Esophagus squamous epithelium (tissue), 4 donors: Measurements from ENCODE around the gene TEX47.

Experiments
- CTCF ChIP-seq, 6 experiments: fragments of 450-650 bp in 4 of 6; fragments of 200-600 bp in 2 of 6; sonication (generic) in 2 of 6; IDR thresholded peaks; one replicate each; pipeline ENCODE4 v1.5.1; 2016 to 2019; ENCODE audit warnings: antibody characterized with exemption in 6 of 6, mild to moderate bottlenecking in 4 of 6, moderate library complexity in 4 of 6
- POLR2A ChIP-seq, 4 donors: fragments of 450-650 bp; IDR thresholded peaks; one replicate each; pipeline ENCODE4 v1.6.1; 2017; ENCODE audit warnings: antibody characterized with exemption in 4 of 4, mild to moderate bottlenecking in 4 of 4, moderate library complexity in 3 of 4

- TF ChIP-seq CTCF (IDR thresholded peaks at IDR 0.05) (no peak), POLR2A (IDR thresholded peaks at IDR 0.05) (no peak)
Measured at GRCh38 chr7:88795553-88795952, at the start of gene TEX47.
